Adrenal gland (tissue), 5 donors: ENCODE measurements around the gene GPR176.

Experiments used
- CTCF ChIP-seq, 6 experiments: fragments of 450-650 bp in 4 of 6; fragments of 200-600 bp in 2 of 6; sonication (generic) in 1 of 6; IDR thresholded peaks; 1 replicate in 5 of 6; 2 replicates in 1 of 6; pipeline versions ENCODE4 v1.5.1 to v1.8.0; 2016 to 2021; ENCODE audit warnings: antibody characterized with exemption in 6 of 6, mild to moderate bottlenecking in 2 of 6, moderate library complexity in 1 of 6
- POLR2A ChIP-seq, 2 donors: fragments of 450-650 bp; IDR thresholded peaks; one replicate each; pipeline ENCODE4 v1.6.1; 2017; ENCODE audit warnings: antibody characterized with exemption in 2 of 2, mild to moderate bottlenecking in 2 of 2, moderate library complexity in 1 of 2
- donor health status: DM: no; HTN: no; CAD: no.

- no peak for TF ChIP-seq CTCF (IDR thresholded peaks at IDR 0.05)
- no peak for TF ChIP-seq POLR2A (IDR thresholded peaks at IDR 0.05)
These were observed 125.1 kb downstream of the GPR176 start for GRCh38 chr15:39794954-39795353.
